OCI-LY1 (cell line): ENCODE results near the gene KATNAL2.

Experiments used
- EZH2 ChIP-seq: fragments of 200-600 bp; sonication (generic), shearing (Covaris generic); IDR thresholded peaks from 2 replicates; pipeline ENCODE4 v1.8.0; 2017; ENCODE audit warnings: borderline replicate concordance, mixed run types, mild to moderate bottlenecking, antibody characterized with exemption, low read length, moderate library complexity, mixed read lengths
- TF ChIP-seq, protein P1 (sequence below): fragments of 200-600 bp; sonication (generic), shearing (Covaris generic); IDR thresholded peaks from 2 replicates; pipeline ENCODE4 v1.5.1; 2017; ENCODE audit warnings: mild to moderate bottlenecking, antibody characterized with exemption, low read length, moderate library complexity, mixed read lengths

DNA sequence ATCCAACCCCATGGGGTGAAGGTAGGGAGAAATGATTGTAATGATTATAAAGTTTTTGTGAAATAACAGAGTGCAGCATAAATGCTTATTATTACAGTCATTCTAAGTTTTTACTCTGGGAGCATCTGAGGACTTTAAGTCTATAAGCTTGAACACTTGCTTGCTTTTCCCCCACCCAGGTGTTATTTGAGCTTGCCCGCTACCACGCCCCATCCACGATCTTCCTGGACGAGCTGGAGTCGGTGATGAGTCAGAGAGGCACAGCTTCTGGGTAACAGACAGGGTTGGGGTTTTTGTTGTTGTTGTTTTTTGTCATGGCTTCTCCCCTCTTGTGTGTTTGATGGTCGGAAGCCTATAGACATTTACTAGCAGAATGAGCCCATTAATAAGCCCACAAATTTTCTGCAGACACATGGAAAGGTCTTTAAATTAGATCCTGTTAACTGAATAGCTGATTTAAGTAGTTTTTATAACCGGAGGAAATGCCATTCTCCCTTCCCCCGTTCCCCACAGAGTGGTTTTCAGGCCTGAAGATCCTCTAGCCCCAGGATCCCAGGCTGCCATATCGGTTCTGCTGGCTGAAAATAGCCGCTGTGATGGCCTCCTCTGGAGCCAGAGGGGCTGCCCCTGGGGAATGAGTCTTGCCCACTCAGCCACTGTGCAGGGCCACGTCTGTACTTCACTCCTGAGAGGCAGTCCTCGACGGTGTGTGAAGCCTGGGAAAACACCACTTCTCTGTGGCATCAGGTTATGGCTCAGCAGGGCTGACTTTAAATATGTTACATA, 157.9 kb downstream of the KATNAL2 start:
- TF ChIP-seq, protein P1, sequence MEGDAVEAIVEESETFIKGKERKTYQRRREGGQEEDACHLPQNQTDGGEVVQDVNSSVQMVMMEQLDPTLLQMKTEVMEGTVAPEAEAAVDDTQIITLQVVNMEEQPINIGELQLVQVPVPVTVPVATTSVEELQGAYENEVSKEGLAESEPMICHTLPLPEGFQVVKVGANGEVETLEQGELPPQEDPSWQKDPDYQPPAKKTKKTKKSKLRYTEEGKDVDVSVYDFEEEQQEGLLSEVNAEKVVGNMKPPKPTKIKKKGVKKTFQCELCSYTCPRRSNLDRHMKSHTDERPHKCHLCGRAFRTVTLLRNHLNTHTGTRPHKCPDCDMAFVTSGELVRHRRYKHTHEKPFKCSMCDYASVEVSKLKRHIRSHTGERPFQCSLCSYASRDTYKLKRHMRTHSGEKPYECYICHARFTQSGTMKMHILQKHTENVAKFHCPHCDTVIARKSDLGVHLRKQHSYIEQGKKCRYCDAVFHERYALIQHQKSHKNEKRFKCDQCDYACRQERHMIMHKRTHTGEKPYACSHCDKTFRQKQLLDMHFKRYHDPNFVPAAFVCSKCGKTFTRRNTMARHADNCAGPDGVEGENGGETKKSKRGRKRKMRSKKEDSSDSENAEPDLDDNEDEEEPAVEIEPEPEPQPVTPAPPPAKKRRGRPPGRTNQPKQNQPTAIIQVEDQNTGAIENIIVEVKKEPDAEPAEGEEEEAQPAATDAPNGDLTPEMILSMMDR, result no peak
- TF ChIP-seq EZH2, result no peak
